Activated CD4-positive, CD25-positive, alpha-beta regulatory T cell treated with anti-CD3 and anti-CD28 coated beads, Interleukin-2, amount 50 U/mL, for 24 hours (primary cell): ENCODE results near the gene NTRK2.
"Not testable (repeated sequence)": the region's sequence is repeated elsewhere in the genome, so short reads cannot be mapped to it uniquely, and the experiment has no call there.

Experiments
- ATAC-seq, 2 donors: fragments of 150-1000 bp; cut with Tn5 transposase; one replicate each; pipeline ENCODE4 v1.10.0; 2021; ENCODE audit warnings: mild to moderate bottlenecking in 1 of 2, moderate library complexity in 1 of 2

NTRK2 gene

DNA sequence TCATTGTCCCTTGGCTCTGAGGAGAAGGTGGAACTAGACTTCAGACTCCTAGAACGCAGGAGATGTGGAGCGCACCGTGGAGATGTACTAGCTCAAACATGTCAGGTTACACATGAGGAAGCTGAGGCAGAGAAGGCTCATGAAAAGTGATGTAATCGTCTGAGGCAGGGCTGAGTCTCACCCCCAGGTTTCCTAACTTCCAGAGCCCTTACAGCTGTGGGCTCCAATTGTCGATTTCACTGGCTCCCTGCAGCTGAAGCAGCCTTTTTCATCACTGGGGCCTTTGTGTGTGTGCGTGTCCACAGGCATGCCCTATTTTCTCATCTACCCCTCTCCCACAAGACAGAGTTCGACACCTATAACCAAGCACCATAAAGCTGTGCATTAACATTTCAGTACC is 370.6 kb downstream of the NTRK2 start:
- no peak for ATAC-seq

DNA sequence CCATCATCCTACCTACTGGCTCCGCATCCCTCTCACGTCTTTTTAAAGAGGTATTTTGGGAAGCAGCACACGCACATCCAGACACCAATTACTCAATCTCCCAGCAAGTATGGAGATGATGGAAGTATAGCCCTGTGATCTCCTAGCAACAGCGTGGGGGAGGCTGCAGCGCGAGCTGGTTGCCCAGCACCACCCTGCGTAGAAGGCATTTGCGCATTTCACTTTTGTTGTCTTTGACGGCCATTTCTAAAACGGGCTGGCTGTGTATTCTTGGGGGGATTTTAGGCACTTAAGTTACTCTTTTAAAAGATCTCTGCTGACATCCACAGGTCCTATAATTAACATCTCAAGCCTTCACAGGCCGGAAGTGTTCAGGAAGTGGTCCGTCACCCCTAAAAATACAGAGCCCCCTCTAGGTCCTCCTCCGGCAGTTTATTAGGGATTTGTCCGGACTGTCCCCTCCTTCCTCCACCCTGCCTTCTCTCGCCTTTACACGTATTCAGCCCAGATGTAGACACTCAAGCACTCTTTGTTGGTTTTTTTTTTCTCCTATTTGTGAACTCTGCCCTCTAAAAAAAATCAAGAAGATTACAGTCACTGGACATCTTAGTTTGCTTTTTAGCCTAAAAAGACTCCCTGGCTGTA is 371.4 kb downstream of the NTRK2 start:
- ATAC-seq = no peak

DNA sequence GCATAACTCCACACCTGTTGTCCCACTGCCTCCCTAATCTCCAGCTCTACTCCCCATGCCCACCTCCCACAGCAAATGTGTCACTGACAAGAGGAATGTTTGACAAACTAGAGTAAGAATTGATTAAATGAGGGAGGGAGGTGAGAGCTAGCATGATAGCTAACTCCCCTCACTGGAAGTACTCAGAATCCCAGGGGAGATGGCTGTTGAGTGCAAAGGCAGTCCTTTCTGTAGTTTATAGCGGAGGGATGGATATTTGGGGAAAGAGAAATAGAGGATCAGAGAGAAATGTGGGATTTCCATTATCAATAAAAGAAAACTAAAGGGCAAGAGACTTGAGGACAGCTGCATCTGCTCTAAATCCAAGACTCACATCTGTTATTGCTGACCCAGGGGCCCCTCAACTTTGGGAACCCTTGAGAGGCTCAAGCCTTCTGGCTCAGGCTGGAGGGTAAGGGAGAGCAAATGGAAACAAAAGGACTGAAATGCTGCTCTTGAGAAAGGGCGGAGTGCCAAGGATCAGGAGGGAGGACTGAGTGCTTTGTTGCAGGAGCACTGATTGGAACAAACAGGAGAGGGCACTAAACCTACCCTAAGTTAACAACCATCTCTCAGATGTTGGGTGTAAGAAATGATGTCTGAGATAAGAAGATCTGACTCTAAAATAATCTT is 372.1 kb downstream of the NTRK2 start:
- ATAC-seq = no peak

DNA sequence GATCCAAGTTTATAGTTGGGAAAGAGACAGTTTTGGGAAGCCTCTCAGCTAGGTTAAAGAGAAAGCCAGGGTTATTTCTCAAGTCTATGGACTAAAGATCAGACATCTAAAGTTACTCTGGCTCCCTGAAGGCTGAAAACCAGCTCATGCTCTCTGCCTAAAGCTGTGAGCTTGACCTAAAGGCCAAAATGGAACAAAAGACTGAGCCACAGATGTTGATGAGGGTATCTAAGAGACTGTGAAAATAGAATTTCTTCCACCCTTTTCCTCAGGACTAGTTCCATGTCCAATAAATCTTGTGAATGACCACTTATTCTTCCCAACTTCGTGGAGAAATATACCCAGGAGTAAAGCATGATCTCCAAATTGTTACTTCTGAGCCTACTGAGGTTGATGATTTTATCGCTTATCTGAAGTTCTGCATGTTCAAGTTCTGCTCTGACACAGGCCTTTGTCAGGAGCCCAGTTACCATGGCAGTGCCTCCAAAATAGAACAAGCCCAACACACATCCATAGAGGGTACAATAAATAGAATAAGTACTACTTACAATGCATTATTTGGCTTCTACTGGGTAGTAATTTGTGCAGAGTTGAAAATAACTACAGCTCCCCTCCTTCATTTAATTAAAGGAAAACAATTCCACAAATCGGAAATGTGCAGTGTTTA is 373.6 kb downstream of the NTRK2 start:
- no peak for ATAC-seq

DNA sequence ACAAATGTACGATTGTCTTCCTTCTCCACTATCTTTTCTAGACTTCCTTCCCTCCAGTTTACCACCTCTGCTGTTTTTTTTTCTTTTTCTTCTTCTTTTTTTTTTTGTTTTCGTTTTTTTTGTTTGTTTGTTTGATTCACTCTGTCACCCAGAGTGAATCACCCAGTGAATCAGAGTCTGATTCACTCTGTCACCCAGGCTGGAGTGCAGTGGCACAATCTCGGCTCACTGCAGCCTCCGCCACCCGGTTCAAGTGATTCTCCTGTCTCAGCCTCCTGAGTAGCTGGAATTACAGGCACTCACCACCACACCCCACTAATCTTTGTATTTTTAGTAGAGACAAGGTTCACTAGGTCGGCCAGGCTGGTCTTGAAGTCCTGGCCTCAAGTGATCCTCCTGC is 375.7 kb downstream of the NTRK2 start:
- ATAC-seq = no peak

DNA sequence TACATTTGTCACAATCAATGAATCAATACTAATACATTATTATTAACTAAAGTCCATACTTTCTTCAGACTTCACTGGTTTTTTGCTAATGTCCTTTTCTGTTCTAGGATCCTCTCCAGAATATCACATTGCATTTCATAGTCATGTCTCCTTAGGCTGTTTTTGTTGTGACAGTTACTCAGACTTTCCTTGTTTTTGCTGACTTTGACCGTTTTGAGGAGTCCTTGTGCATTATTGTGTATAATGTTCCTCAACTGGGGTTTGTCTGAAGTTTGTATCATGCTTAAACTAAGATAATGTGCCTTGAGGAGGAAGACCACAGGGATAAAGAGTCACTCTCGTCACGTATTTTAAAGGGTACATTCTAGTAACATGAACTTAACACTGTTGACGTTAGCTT is 376.9 kb downstream of the NTRK2 start:
- ATAC-seq = no peak

DNA sequence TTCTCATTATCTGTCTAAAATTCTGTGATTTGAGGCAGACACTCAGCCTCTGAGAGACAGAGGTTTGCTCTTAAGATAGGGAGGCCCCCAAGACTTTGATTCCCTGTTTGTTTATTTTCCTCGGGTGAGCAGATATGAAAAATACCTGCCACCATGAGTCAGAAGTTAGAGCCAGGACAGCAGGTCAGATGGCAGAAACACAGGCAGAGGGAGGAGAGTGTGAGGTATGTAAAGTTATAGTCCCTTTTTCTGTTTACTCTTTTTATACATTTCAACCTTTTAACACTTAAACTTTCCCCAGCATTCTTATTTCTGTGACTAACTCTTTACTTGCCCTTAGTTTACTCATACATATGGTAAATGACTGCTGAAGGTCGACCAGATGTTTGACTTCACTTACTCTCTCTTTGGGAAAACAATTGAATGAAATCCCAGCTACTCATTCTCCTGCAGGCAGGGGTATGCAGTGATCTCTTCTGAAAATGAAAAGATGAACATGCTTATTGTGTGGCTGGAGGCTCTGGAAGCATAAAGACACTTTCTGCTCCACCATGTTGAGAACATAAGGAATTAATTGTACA is 383.8 kb downstream of the NTRK2 start:
- no peak for ATAC-seq

DNA sequence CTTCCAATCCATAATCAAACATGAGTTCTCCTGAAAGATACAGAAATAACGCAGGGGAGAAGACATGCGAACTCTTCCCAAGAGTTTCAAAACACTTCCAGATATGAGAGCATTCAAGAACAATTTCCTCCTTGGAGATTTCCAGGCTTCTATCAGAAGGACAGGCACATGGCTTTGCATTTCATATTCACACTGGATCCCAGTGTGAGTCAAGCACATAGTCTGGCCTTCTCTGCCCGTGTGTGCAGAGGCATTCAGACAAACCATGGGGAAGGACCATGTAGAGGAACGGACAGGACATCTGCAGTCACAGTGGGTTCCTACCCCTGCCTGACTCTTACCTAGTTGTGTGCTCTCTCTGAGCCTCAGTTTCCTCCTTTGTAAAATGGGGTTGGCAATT is 384.5 kb downstream of the NTRK2 start:
- no peak for ATAC-seq

DNA sequence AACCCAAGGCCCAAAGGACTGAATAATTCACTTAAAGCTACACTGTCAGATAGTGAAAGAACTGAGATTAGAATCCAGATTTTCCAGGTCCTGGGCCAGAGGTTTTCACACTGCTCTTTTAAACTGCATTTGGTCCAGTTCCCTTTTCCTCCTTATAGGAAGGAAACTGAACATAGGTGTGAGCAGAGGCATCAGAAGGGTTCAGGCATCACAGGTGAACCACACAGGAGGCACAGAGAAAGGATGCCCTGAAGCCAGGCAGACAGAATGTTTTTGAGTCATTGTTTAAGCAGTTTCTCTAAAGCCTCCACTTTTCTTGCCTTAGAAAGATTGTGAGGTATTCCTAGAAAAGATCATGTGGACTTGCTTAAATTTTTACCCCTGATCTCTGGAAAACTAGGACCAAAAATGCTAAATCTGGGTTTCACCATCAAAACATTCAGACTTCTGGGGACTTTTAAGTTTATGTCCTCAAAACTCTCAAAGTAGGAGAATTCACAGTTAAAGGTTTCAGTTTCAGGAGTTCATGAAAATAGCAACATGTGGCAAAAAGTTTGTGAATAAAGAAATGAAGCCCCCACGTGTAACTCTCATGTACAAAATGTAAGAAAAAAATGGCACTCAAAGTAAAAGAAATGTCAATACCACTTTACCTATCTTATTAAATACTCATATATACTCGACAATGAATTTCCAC is 386.1 kb downstream of the NTRK2 start:
- ATAC-seq = no peak

DNA sequence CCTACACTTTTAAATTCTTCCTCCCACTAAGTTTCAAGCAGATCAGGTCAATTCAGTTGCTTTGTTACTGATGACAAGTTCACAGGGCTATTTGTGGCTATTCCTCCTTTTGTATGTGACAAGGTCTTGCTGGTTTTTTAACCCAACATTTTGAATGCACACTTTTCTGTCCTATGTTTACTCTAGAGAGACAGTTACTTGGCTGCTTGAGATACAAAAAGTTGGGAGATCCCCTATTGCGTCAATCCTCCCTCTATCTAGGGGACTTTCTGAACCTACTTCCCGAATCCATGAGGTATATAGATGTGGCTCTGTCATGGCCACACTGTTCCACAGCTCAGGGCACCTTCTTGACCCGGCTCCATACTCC is 386.7 kb downstream of the NTRK2 start:
- no peak for ATAC-seq

DNA sequence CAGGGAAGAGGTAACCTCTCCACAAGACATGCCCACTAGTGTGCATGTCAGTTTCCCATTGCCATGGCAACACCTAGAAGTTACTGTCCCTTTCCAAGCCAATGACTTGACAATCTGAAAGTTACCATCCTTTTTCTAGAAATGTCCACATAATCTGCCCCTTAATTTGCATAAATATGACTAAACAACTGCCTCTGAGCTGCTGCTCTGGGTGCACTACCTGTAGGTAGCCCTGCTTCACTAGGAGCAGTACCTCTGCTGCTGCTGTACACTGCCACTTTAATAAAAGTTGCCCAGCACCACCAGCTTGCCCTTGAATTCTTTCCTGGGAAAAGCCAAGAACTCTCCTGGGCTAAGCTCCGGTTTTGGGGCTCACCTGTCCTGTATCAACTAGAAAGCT is 392.4 kb downstream of the NTRK2 start:
- no peak for ATAC-seq

DNA sequence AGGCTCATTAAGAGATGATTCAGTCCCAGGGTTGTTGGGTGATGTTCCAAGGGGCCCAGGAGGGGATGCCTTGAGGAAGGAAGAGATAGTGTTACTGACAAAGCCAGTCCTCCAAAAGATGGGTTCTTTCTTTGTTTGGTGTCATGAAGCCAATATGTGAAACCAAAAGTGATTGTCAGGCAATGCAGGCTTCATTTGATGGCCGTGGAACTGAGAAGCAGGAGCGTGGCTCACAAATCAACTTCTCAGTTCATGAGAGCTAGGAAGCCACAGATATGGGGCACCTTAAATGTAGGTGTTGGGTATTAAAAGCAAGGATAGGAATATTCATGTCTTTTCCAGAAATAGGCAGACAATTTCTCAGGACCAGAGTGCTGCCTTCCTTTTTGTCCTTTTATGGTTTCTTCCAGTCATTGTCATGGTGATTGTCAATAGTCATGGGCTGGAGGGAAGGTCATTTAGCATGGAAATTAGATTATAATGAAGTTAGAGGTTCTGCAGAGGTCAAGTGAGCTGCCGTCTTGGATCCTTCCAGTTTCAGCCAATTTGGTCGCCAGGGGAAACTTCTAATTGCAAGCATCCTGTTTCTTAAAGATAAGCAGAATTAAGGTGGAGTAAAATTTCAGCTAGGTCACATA is 393.0 kb downstream of the NTRK2 start:
- ATAC-seq = no peak

DNA sequence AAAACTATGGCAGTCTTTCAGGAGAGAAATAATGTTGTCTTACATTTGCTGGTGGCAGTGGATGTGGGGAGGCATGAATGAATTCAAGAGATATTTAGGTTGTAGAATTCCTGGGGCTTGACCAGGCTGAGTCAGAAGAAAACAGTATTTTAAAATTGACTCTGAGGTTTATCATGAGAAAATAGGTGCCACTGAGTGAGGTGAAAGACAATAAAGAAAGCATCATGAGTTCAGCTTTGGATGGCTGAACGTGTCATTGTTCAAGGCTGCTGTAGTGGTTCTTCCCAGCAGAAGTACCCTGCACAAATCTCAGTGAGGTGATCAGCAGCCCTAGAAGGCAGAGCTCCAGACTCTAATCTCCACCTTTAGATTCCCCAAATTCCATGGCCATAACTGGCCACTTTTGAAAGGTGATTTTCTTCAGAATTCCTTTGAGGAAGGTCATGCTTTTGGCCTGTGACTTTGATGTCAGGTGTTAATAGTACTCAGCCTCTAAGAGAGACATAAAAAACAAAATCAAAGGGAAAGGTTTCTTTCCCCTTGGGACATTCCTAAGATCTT is 395.4 kb downstream of the NTRK2 start:
- no peak for ATAC-seq

DNA sequence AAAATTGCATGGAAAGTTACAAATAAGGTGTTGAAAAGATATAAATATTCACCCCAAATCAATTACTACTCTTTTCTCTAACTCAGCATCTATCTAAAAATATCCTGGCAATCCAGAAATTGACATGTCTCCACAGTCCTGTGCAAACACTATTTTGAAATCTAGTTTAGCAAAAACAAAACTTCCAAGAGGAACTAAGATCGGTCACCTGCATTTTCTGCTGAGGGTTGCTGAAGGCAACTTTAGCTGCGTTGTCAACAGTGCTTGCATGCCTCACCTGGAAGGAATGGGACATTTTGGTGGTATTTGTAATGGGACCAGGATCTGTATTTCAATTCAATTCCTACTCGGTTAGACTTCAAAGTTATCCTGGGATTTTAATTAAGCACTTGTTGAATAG is 398.3 kb downstream of the NTRK2 start:
- ATAC-seq = no peak

DNA sequence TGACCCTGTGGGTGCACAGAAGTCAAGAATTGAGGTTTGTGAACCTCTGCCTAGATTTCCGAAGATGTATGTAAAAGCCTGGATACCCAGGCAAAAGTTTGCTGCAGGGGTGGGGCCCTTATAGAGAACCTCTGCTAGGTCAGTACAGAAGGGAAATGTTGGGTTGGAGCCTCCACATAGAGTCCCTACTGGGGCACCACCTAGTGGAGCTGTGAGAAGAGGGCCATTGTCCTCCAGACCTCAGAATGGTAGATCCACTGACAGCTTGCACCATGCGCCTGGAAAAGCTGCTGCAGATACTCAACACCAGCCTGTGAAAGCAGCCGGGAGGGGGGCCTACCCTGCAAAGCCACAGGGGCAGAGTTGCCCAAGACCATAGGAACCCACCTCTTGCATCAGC is 399.9 kb downstream of the NTRK2 start:
- not testable (repeated sequence) for ATAC-seq
